ENCODE results near the gene DSCAML1.

DNA sequence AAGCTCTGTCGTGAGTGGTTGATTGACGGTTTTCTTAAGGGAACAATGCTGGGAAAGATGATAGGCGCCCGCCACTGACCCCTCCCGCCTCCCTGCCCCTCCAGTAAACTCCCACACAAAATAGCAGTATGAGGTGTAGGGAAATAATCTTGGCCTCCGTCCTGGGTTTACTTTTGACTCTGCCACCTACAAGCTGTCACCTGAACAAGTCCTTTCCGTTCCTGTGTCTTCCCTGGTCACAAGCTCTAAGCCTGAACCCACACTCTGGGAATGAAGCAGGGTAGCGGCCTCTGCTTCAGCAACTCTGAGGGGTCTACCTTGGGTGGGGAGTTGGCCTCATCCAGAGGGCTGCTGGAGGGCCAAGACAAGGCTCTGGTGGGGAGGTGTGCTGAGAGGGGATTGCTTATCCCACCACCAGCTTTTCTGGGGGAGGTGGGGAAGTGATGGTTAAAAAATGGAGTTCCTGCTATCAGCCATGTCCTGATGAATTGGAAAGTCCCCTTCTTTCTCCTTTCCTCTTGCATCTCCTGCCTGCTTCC is 381.6 kb downstream of the DSCAML1 start:
- TF ChIP-seq, protein P1, sequence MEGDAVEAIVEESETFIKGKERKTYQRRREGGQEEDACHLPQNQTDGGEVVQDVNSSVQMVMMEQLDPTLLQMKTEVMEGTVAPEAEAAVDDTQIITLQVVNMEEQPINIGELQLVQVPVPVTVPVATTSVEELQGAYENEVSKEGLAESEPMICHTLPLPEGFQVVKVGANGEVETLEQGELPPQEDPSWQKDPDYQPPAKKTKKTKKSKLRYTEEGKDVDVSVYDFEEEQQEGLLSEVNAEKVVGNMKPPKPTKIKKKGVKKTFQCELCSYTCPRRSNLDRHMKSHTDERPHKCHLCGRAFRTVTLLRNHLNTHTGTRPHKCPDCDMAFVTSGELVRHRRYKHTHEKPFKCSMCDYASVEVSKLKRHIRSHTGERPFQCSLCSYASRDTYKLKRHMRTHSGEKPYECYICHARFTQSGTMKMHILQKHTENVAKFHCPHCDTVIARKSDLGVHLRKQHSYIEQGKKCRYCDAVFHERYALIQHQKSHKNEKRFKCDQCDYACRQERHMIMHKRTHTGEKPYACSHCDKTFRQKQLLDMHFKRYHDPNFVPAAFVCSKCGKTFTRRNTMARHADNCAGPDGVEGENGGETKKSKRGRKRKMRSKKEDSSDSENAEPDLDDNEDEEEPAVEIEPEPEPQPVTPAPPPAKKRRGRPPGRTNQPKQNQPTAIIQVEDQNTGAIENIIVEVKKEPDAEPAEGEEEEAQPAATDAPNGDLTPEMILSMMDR (IDR thresholded peaks at IDR 0.05): no peak
- TF ChIP-seq POLR2A (IDR thresholded peaks at IDR 0.05): no peak

All from upper lobe of left lung (tissue), 4 donors.